Kidney (tissue), 11 donors: ENCODE data around the gene TRIM16. TPM values are rescaled to one million over a fixed set of nuclear protein-coding genes. Genes with fewer than 3 reads are reported as not detected.
"Not testable (repeated sequence)": the region's sequence is repeated elsewhere in the genome, so short reads cannot be mapped to it uniquely, and the experiment has no call there.

Experiments
- DNase-seq, 5 donors: peaks; one replicate each; pipeline ENCODE4 v3.0.0-alpha.2; 2013 to 2020
- FAIRE-seq: peaks from 2 replicates; lab custom pipeline; 2012; peaks lifted over from hg19 to GRCh38; lab: Jason Lieb, UNC
- H3K27ac ChIP-seq, 2 donors: one replicate each; pipeline ENCODE4 v1.7.0; 2013; ENCODE audit warnings: low read depth in 2 of 2, low read length in 2 of 2, inconsistent platforms in 1 of 2
- H3K27me3 ChIP-seq: one replicate; pipeline ENCODE4 v1.7.1; 2013; ENCODE audit warnings: low read length, inconsistent platforms; ENCODE audit not compliant: control insufficient read depth, insufficient read depth
- H3K36me3 ChIP-seq, 3 donors: one replicate each; pipeline versions ENCODE4 v1.7.0 to v1.7.1; 2013; ENCODE audit warnings: low read length in 3 of 3, control low read depth in 1 of 3, inconsistent platforms in 1 of 3; ENCODE audit not compliant: insufficient read depth in 3 of 3, control insufficient read depth in 2 of 3
- H3K4me1 ChIP-seq, 3 donors: one replicate each; pipeline versions ENCODE4 v1.7.0 to v1.7.1; 2013; ENCODE audit warnings: low read length in 3 of 3, inconsistent platforms in 1 of 3, low read depth in 1 of 3; ENCODE audit not compliant: control insufficient read depth in 2 of 3, insufficient read depth in 2 of 3
- H3K4me3 ChIP-seq, 3 donors: one replicate each; pipeline versions ENCODE4 v1.7.0 to v1.8.1; 2013; ENCODE audit warnings: low read length in 3 of 3, control low read depth in 1 of 3, inconsistent platforms in 1 of 3
- H3K9ac ChIP-seq, 3 donors: one replicate each; pipeline versions ENCODE4 v1.7.0 to v1.7.1; 2013; ENCODE audit warnings: low read length in 3 of 3, control low read depth in 1 of 3, inconsistent platforms in 1 of 3
- H3K9me3 ChIP-seq, 3 donors: one replicate each; pipeline versions ENCODE4 v1.7.0 to v1.7.1; 2013; ENCODE audit warnings: low read length in 3 of 3, control low read depth in 1 of 3, inconsistent platforms in 1 of 3; ENCODE audit not compliant: control insufficient read depth in 2 of 3, insufficient read depth in 1 of 3
- intact Hi-C: fragments of 100-400 bp; cut with DNase I; formaldehyde crosslinking; loops from one replicate; pipeline ENCODE4 v1.11.1; 2022
- polyA plus RNA-seq: library from polyadenylated mRNA; stranded (reverse); fragments of 350-450 nt; fragmentation: Illumina TruSeq; extraction: RNeasy Lipid Tissue Mini Kit (QIAGEN cat#74804); gene quantifications from one replicate; pipeline ENCODE4 v1.2.3, GENCODE V29; 2014; ENCODE audit warnings: low read depth, low replicate concordance; ENCODE audit not compliant: insufficient read depth
- total RNA-seq: library from RNA; stranded (reverse); fragmentation: NEBNext Ultra II Directional; extraction: Animal tissue kit (Norgen Biotek cat#: 25700); gene quantifications from one replicate; pipeline ENCODE4 v1.2.1, GENCODE V29; 2021
- donor health status: control.
- donor health status: control.
- donor health status: DM: yes; HTN: yes; CAD: no.
- donor health status: Normal renal cell carcinoma (clear cell type).

The TRIM16 gene
- total and polyA plus RNA-seq, 2 donors from 2014 or later, result 14.8 to 16.2 TPM

- H3K4me1 ChIP-seq, H3K27me3 ChIP-seq, intact Hi-C loops, H3K27ac ChIP-seq, H3K9ac ChIP-seq, FAIRE-seq, H3K9me3 ChIP-seq, H3K4me3 ChIP-seq: not testable (repeated sequence)
- H3K36me3 ChIP-seq, result peaks cover 3 to 20% (median 16%) of the 10 kb centered on the region in 3 donors
- DNase-seq, result peak in 1 of 5 donors; percentile 59
Observed at GRCh38 chr17:15704239-15704638, 20.1 kb upstream of the TRIM16 start.

DNA sequence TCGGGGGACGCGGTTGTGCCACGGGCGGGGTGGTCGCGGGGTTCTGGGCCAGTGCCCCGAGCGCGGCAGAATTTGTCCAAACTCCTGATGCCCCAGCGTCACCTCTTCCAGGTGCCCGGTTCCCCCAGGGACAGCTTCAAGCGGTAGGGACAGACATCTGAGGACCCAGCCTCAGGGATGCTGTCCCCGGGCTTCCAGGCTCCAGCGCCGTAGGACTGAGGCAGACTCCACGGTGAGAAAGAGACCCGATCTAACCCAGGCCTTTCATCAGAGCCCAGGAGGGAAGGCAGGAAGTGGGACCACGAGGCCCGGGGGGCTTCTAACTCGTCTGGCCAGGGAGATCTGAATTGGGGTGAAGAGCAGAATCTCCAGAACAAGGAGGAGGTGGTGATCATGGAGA lies 15.8 kb upstream of the TRIM16 start:
- H3K27ac ChIP-seq, FAIRE-seq, H3K27me3 ChIP-seq, H3K4me1 ChIP-seq, H3K36me3 ChIP-seq, DNase-seq, intact Hi-C loops, H3K9me3 ChIP-seq: not testable (repeated sequence)
- H3K4me3 ChIP-seq, result peak overlapping the region; percentile 53 to 69 (median 59)
- peak overlapping the region in 1 of 3 donors; percentile 36 for H3K9ac ChIP-seq

DNA sequence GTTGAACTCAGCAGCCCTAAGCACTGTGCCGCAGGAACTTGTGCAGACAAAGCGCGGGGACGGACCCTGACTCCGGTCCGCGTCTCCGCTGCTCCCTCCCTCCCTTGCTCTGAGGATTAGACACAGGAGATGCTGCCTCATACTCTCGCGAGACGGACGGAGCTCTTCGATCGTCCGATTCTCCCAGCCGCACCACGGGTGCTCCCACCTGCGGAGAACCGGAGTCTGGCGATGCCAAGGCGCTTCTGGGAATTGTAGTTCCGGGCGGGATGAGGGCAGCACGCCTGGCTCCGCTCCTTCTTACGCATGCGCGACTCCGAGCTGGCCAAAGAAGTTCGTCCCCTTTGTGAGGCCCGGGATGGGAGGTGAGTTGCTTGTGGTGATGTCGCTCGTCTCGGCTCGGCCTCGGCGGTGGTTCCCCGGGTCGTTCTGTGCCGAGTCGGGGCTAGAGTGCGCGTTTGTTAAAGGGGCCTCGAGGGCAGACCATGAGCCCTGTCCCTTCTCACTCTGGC lies 15.4 kb upstream of the TRIM16 start, which contains the start of gene ZNF286A:
ZNF286A (plus strand) TSS at position 340 of the 512 bp plus-strand sequence. CDS start 578 bp downstream, outside the sequence.
- peak; percentile 8 for FAIRE-seq
- H3K36me3 ChIP-seq, intact Hi-C loops, H3K4me1 ChIP-seq, H3K27me3 ChIP-seq, H3K9me3 ChIP-seq: not testable (repeated sequence)
- peak; percentile 99 to 100 (median 100) for DNase-seq
- Histone ChIP-seq H3K27ac (peak within 1 kb of the TSS in 1 of 2 donors; percentile 28), H3K4me3 (peak within 1 kb of the TSS; percentile 53 to 69 (median 59)), H3K9ac (peak within 1 kb of the TSS in 2 of 3 donors; percentile 65 to 66)

- Histone ChIP-seq H3K4me3 (peak overlapping the region; percentile 53 to 69 (median 59)), H3K9ac (peak overlapping the region in 2 of 3 donors; percentile 65 to 66)
- FAIRE-seq, H3K36me3 ChIP-seq, H3K27me3 ChIP-seq, H3K4me1 ChIP-seq, intact Hi-C loops, H3K27ac ChIP-seq, H3K9me3 ChIP-seq: not testable (repeated sequence)
- DNase-seq, result peak in 2 of 5 donors; percentile 18 to 26
Observed at GRCh38 chr17:15698967-15699366, 14.9 kb upstream of the TRIM16 start.

DNA sequence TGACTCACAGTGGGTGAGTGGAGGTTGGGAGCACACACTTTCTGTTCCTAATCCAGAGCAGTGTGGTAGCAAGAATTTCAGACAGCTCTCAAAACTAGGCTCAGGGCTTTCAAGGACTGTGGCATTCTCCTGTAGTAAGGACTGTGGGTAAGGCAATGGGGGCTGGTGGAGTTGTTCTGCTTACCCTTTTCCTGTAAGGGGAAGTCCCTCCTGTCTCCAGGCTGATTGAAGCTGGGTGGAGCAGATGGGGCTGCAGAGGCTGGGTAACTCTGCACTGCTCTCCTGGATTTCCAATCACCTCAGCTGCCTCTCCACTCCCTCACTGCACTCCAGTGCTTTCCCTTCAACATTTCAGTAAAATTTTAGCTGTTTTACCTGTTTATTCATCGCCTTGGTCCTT lies 3.4 kb upstream of the TRIM16 start:
- H3K9ac ChIP-seq, H3K4me1 ChIP-seq, intact Hi-C loops, H3K4me3 ChIP-seq, H3K36me3 ChIP-seq, H3K9me3 ChIP-seq, H3K27ac ChIP-seq, DNase-seq, H3K27me3 ChIP-seq, FAIRE-seq: not testable (repeated sequence)

DNA sequence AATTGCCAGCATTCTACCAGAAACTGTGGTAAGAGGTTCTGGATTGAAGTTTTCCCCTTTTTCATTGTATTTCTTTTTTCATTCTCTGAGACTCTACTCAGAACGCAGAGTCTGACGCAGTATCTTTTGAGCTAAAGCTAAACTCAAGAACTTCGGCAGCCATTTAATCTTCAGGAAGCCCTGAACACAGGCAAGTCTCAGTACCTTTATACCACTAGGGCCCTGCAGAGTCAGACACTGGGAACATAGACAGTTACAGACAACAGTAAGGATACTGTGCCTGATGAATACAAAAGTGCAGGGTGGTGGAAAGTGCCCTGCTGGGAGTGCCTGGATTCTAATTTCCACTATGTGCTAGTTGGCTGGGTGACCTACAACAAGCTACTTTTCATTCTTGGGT lies 976 bp downstream of the TRIM16 start:
- H3K9me3 ChIP-seq, intact Hi-C loops, H3K9ac ChIP-seq, H3K4me1 ChIP-seq, DNase-seq, H3K36me3 ChIP-seq, FAIRE-seq, H3K4me3 ChIP-seq, H3K27me3 ChIP-seq, H3K27ac ChIP-seq: not testable (repeated sequence)

GRCh38 chr17:15675991-15676390 lies 8.1 kb downstream of the TRIM16 start:
- H3K9ac ChIP-seq, FAIRE-seq, H3K4me1 ChIP-seq, intact Hi-C loops, H3K36me3 ChIP-seq, H3K27me3 ChIP-seq, DNase-seq, H3K27ac ChIP-seq, H3K4me3 ChIP-seq, H3K9me3 ChIP-seq: not testable (repeated sequence)

- intact Hi-C loops, H3K9me3 ChIP-seq, FAIRE-seq, H3K27me3 ChIP-seq, H3K27ac ChIP-seq, H3K9ac ChIP-seq, H3K36me3 ChIP-seq, DNase-seq, H3K4me3 ChIP-seq, H3K4me1 ChIP-seq: not testable (repeated sequence)
Observed at GRCh38 chr17:15674640-15675039, 9.5 kb downstream of the TRIM16 start.
